ENCODE data around the gene JARID2. TPM values are rescaled to one million over a fixed set of nuclear protein-coding genes. Genes with fewer than 3 reads are reported as not detected.

Gene JARID2
- total RNA-seq, 1 experiment from 2014 or later, result 6.0 TPM

- TF ChIP-seq SIN3A (IDR thresholded peaks at IDR 0.05; ENCODE audit: borderline replicate concordance, insufficient read depth, low read depth, low read length), result no peak
- TF ChIP-seq TCF7L2 (IDR thresholded peaks at IDR 0.05; ENCODE audit: low read depth, low read length), result no peak
- TF ChIP-seq REST (IDR thresholded peaks at IDR 0.05; ENCODE audit: insufficient read depth in 1 of 2, low read depth in 2 of 2, low read length in 1 of 2), result no peak
- no peak for TF ChIP-seq POLR2AphosphoS5 (IDR thresholded peaks at IDR 0.05; ENCODE audit: low read depth, low read length)
- TF ChIP-seq CTCF (IDR thresholded peaks at IDR 0.05), result no peak
- ATAC-seq (no peak), DNase-seq (ENCODE audit: low read depth, low spot score) (no peak)
- H3K4me3 ChIP-seq (ENCODE audit: low read depth in 2 of 2, low read length in 2 of 2), result no peak overlapping the region
- no peaks in the 10 kb centered on the region for H3K27me3 ChIP-seq (ENCODE audit: control insufficient read depth, insufficient read depth, low read length)
- ChIA-PET CTCF (no interaction called here), POLR2A (no interaction called here)
- H3K36me3 ChIP-seq (ENCODE audit: control insufficient read depth, insufficient read depth, low read length), result no peaks in the 10 kb centered on the region
- no peaks in the 10 kb centered on the region for H3K9me3 ChIP-seq (ENCODE audit: control insufficient read depth, insufficient read depth, low read depth, low read length)
- intact Hi-C loops (cut with micrococcal nuclease; ENCODE audit: unreplicated experiment) (no loop called here), in situ Hi-C loops (cut with HindIII; ENCODE audit: low pct_unique_long_range_greater_than_20kb, low sequenced_read_pairs) (no loop called here)
- no peaks in the 10 kb centered on the region for H3K4me1 ChIP-seq (ENCODE audit: control insufficient read depth, insufficient read depth, low read length)
- H3K27ac ChIP-seq (ENCODE audit: low read length), result no peak overlapping the region
- BruUV-seq (replicated peaks), result no TSS peak
Measured at GRCh38 chr6:15338476-15338875, 92.6 kb downstream of the JARID2 start.

GRCh38 chr6:15339081-15339480, 93.2 kb downstream of the JARID2 start:
- no peak for TF ChIP-seq POLR2AphosphoS5 (IDR thresholded peaks at IDR 0.05; ENCODE audit: low read depth, low read length)
- Histone ChIP-seq H3K36me3 (ENCODE audit: control insufficient read depth, insufficient read depth, low read length) (no peaks in the 10 kb centered on the region), H3K4me1 (ENCODE audit: control insufficient read depth, insufficient read depth, low read length) (no peaks in the 10 kb centered on the region), H3K9me3 (ENCODE audit: control insufficient read depth, insufficient read depth, low read depth, low read length) (no peaks in the 10 kb centered on the region), H3K4me3 (ENCODE audit: low read depth in 2 of 2, low read length in 2 of 2) (no peak overlapping the region), H3K27me3 (ENCODE audit: control insufficient read depth, insufficient read depth, low read length) (no peaks in the 10 kb centered on the region), H3K27ac (ENCODE audit: low read length) (no peak overlapping the region)
- POLR2A ChIA-PET, result no interaction called here
- DNase-seq (ENCODE audit: low read depth, low spot score) (no peak), ATAC-seq (no peak)
- intact Hi-C loops (cut with micrococcal nuclease; ENCODE audit: unreplicated experiment), result no loop called here
- in situ Hi-C loops (cut with HindIII; ENCODE audit: low pct_unique_long_range_greater_than_20kb, low sequenced_read_pairs), result no loop called here
- BruUV-seq (replicated peaks), result no TSS peak
- CTCF ChIA-PET, result no interaction called here

GRCh38 chr6:15340105-15340601, 94.3 kb downstream of the JARID2 start:
- ATAC-seq, result no peak
- no peak for DNase-seq (ENCODE audit: low read depth, low spot score)
- CTCF ChIA-PET, result no interaction called here

More at GRCh38 chr6:15340105-15340601, 94.3 kb downstream of the JARID2 start:
- TF ChIP-seq CTCF (IDR thresholded peaks at IDR 0.05), result no peak
- TF ChIP-seq SIN3A (IDR thresholded peaks at IDR 0.05; ENCODE audit: borderline replicate concordance, insufficient read depth, low read depth, low read length), result no peak
- no peak for TF ChIP-seq POLR2AphosphoS5 (IDR thresholded peaks at IDR 0.05; ENCODE audit: low read depth, low read length)
- no peak for TF ChIP-seq TCF7L2 (IDR thresholded peaks at IDR 0.05; ENCODE audit: low read depth, low read length)
- TF ChIP-seq REST (IDR thresholded peaks at IDR 0.05; ENCODE audit: insufficient read depth in 1 of 2, low read depth in 2 of 2, low read length in 1 of 2), result no peak
- Histone ChIP-seq H3K4me3 (ENCODE audit: low read depth in 2 of 2, low read length in 2 of 2) (no peak overlapping the region), H3K27me3 (ENCODE audit: control insufficient read depth, insufficient read depth, low read length) (no peaks in the 10 kb centered on the region), H3K27ac (ENCODE audit: low read length) (no peak overlapping the region), H3K9me3 (ENCODE audit: control insufficient read depth, insufficient read depth, low read depth, low read length) (no peaks in the 10 kb centered on the region), H3K36me3 (ENCODE audit: control insufficient read depth, insufficient read depth, low read length) (no peaks in the 10 kb centered on the region), H3K4me1 (ENCODE audit: control insufficient read depth, insufficient read depth, low read length) (no peaks in the 10 kb centered on the region)
- BruUV-seq (replicated peaks), result no TSS peak
- in situ Hi-C loops (cut with HindIII; ENCODE audit: low pct_unique_long_range_greater_than_20kb, low sequenced_read_pairs), result no loop called here
- POLR2A ChIA-PET, result no interaction called here
- intact Hi-C loops (cut with micrococcal nuclease; ENCODE audit: unreplicated experiment), result no loop called here
